ENCODE results near the gene MELTF. TPM values are rescaled to one million over a fixed set of nuclear protein-coding genes. Genes with fewer than 3 reads are reported as not detected.

The MELTF gene
- polyA plus RNA-seq, 3 donors: 2.2 to 15.8 (median 9.7) TPM

DNA sequence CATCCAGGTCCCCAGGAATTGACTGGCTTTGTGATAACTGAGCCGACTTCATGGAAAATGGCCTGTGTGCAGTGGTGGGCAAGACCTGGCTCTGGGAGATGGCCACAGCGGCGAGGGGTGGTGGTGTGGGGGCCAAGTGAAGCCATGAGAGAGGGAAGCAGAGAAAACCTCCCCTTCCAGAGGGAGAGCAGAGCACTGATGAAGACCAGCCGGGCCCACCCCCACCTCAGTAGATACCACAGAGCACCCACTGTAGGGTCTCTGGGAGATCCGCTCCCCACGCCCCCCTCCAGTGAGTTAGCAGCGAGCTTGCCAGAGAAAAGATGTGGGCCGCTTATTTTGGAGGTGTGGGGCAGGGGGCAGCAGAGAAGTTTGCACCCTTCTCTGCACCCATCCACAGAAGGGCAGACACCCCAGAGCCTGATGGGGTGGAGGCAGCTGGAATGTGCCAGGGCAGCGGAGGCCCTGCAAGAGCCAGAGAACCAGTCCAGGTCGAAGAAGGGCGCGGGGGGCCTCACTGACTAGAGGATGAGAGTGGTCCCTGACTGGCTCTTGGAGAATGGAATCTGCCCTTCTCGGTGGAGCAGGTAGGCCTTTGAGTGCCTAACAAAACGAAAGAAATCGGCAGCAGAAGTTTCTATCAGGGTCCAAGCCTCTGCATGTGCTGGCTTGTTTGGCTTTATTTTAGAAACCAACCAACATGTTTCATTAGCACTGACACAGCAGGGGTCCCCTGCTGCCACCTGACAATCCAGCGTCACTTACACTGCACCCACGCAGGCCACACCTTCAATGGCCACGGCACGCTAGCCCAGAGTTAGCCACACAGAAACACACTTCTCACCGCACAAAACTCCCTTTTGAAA is 28.3 kb downstream of the MELTF start:
- WGBS, 3 donors: 93 to 97% (median 93%) methylated on average over 20 of the region's 20 CpGs
- no peak overlapping the region for H3K27ac ChIP-seq (ENCODE audit: low read depth, low read length)

DNA sequence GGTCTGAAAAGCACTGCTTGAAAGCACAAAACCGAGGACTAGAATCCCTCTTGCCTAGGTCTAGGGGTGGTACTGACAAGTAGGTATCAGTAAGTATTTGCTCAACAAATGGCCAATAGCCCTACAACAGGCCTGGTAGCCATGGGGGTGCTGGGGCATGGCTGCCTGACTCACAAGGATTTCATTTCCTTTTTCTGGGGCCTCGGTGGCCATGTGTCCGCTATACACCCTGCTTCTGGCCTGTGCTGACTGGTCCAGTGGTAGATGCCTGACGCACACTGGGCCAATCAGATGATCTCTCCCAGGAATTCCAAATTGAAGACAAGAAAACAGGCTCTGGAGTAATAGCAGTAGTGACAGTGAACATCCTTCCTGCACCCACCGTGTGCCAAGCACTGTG is 29.4 kb downstream of the MELTF start:
- H3K27ac ChIP-seq (ENCODE audit: low read depth, low read length): no peak overlapping the region
- WGBS, 3 donors: 83 to 90% (median 90%) methylated on average over 5 of the region's 5 CpGs

DNA sequence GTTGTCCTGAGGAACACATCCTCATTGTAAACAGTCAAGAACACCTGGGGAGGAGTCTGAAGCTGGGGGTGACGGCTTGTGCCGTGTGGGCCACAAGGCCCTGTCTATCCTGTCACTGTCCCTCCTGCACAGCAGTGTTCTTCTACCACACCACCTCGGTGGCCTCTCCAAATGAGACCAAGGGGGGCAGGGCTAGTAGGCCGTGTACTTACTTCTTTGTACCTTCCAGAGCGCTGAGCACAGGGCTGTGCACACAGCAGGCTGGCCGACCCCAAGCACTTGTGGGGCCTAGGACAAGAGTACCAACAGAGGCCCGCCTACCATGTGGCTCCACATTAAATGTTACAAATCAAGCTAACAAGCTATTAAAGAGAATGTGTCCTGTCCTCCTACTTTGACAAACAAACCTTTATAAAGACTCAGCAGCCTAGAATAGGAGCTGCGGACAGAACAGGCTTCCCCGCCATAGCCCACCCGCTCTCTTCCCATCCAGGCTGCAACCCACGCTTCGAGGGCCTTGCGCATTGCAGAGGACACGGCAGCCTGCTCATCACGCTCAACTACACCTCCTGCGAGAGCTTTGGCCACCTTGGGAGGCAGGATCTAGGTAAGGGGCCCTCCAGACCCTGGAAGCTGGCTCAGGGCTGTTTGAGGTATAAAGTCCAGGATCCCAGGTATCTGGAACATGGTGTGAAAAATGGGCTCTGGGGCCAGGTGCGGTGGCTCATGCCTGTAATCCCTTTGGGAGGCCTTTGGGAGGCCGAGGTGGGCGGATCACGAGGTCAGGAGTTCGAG is 30.5 kb downstream of the MELTF start:
- 87 to 90% (median 89%) methylated on average over 21 of the region's 21 CpGs for WGBS, 3 donors
- H3K27ac ChIP-seq (ENCODE audit: low read depth, low read length): no peak overlapping the region

DNA sequence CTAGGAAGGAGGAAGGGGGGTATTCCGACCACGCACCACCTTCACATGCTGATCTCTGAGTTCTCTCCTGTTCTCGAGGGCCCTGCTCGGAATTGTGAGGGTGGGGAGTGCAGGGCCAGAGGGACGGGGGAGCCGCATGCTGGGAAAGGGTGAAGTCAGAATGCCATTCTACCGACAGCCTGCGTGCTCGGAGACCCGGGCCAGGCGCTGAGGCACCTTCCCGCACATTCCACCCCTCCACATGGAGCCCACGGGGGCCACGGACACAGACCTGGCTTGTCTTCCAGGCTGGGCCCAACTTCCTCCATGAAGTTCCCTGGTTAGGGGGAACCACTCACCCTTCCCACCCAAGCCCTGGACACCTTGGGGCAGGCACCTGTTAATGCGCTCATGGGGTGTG is 32.3 kb downstream of the MELTF start:
- 92 to 94% (median 93%) methylated on average over 15 of the region's 15 CpGs for WGBS, 3 donors
- H3K27ac ChIP-seq (ENCODE audit: low read depth, low read length): no peak overlapping the region

DNA sequence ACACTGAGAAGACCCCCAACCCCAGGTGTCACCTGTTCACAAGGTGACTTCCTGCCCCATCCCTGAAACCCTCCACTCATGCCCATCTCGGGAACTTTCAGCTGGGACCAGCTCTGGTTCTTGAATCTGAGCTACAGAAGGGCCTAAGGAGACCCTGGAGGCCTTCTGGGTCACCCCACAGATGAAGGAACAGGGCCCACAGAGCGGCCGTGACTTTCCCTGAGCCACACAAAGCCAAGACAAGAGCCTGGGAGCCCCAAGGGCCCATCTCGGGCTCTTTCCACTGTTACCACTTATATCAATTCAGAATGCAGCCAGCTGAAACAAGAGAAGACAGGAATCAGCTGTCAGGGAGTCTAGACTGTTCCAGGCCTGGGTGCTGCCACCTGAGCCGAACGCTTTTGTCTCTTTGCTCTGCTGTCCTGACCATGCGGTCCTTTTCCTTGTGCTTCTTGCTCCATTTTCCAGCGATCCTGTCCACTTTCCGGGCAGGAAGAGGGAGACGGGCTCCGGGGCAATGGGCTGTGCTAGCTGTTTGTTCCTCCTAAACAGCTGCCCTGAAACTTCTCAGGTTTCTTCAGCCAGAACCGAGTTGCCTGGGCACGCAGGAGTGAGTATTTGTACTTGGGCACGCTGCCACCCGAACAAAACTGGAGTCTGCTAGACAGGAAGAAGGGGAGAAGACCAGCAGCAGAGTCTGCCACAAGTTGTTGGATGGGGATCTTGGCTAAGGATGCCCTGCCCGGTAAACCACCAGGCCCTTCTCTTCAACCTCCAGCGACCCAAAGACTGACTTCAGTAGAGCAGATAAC is 33.0 kb downstream of the MELTF start:
- no peak overlapping the region for H3K27ac ChIP-seq (ENCODE audit: low read depth, low read length)
- 77 to 84% (median 82%) methylated on average over 17 of the region's 17 CpGs for WGBS, 3 donors

DNA sequence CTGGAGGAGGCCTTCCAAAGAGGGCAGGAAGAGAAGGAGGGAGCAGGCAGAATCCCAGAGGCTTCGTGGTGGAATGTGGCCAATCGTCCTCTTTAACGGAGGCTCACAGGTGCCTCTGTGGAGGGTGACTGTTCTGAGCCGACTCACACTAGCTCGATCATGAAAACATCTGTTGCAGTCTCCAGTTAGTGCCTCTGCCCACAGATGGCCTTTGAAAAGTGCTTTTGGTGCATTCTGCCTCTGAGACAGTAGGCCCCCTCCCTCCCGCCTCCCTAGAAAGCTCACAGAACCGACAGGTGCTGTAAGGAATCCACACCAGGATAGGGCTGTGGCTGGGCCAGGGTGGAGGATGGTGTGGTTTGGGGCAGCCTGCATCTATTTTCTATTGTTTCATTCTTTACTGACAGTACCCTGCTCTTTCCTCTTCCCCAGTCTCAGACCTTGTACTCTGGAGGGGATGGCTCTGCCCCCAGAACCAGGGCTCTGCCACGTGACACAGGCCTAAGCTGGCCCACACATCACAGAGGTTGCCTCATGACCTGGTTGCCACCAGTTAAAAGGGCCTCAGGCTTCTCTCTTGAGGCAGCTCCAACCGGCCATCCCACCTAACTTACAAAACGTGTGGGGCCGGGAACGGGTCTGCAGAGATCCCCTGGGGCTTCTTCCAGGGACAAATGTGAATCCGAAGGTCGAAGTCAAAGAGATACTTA is 33.8 kb downstream of the MELTF start:
- 79 to 83% (median 81%) methylated on average over 14 of the region's 14 CpGs for WGBS, 3 donors
- no peak overlapping the region for H3K27ac ChIP-seq (ENCODE audit: low read depth, low read length)

DNA sequence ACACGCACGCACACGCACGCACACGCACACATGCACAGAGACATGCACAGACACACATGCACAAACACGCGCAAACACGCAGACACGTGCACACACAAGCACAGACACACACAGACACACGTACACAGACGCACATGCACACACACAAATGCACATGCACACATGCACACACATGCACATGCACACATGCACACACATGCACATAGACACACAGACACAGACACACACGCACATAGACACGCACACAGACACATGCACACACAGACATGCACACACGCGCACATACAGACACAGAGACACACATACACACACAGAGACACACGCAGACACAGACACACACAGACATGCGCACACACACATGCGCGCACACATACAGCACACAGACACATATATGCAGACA is 34.6 kb downstream of the MELTF start:
- H3K27ac ChIP-seq (ENCODE audit: low read depth, low read length): no peak overlapping the region
- 90 to 96% (median 93%) methylated on average over 19 of the region's 19 CpGs for WGBS, 3 donors

DNA sequence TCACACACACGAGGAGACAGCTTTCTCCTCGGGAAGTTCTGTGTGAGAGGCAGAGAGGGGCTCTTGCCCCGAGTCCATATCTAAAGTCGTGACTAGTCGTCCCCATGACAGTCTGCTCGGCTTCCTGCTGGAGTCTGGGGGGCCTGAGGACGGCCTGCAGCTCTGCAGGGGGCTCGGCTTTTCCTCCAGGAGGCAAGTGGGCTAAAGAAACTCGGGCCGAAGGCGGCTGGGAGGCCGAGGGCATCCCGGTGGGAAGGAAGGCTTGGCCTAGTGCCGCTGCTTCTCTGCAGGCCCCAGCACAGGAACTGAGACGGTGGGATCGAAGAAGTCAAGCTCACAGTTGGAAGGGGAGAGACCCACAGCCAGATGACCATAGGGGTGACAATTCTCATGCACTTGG is 35.6 kb downstream of the MELTF start:
- 77 to 78% (median 77%) methylated on average over 16 of the region's 16 CpGs for WGBS, 3 donors
- no peak overlapping the region for H3K27ac ChIP-seq (ENCODE audit: low read depth, low read length)

DNA sequence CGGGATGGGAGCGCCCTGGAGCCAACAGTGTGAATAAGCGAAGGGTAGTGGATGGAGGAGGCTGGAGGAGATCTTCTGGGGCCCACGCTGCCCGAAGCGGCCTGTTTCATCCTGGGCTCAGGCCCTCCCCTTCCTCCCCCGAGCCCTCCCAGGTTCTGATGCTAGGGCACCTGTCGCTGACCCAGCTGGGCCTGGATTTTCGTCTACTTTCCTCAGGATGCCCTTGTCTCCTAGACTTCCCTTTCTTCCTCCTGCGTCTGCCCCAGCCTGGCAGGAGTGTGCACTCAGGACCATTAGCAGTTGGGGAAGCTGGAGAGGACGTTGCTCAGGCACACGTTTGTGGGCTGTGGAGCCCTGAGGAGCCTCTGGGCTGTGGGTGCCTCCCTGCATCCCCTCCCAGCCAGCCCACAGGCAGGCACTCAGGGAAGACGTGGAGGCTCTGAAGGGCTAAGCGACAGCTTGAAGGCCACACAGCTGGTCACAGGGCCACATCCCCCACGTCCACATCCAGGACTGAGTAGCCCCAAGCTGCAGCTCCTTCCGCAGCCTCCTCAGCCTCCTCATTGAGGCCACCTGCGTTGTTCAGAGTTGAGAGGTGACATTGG is 37.1 kb downstream of the MELTF start:
- WGBS, 3 donors: 82 to 85% (median 84%) methylated on average over 17 of the region's 17 CpGs
- H3K27ac ChIP-seq (ENCODE audit: low read depth, low read length): no peak overlapping the region

DNA sequence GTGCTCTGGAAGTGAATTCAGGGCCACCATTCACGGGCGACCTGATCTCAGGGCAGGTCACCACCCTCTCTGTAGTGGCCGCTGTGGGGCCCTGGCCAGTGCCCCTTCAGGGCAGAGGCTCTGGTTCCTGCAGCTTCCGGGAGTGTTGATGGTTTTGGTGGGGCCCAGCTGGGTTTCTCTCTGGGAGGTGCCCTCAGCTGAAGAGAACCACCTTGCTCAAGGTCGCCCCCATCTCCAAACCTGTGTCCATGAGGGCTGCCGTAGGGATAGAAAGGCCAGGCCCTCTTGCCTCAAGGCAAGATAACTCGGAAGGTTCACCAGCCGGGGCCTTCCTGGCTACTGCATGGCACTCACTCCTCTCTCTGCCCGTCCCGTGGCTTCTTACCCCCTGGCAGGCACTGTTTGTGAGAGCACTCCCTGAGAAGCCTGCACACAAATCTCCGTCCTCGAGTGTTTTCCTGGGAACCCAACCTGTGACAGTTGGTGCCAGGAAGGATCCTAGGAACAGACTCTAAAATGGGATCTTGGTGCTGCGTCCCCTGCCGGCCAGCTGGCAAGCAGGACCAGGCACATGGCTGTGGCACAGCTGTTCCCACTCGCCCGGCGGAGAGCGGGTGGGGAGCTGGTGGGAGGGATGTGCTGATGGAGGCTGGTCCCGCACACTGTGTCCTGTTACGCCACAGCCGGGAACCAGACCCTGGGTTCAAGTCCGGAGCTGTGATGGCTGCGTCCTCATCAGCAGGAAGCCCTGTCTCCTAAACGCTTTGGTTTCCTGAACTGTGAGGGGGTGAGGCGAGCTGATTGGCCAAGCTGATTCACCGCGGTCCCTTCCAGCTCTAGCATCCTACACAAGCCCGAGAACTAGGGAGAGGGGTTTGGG is 37.8 kb downstream of the MELTF start:
- WGBS, 3 donors: 83 to 89% (median 86%) methylated on average over 28 of the region's 28 CpGs
- H3K27ac ChIP-seq (ENCODE audit: low read depth, low read length): no peak overlapping the region

DNA sequence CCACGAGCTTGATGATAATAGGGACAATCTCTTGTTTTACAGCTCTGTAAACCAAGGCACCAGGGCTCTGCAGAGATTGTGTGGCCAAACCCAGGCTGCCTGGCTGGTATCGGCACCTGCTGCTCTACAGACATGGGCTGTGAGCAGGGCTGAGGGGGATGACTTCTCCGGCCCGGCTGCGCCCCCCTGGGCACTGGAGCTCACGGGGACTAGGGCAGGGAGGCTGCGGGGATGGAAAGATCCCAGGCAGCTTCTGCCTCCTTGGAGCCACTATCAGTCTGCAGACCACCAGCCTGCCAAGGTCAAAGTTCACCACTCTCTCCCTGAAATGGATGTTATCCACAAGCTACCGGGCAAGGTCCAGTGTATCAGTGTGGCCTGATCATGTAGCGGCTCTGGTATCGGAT is 39.0 kb downstream of the MELTF start:
- WGBS, 3 donors: 92 to 96% (median 93%) methylated on average over 10 of the region's 10 CpGs
- no peak overlapping the region for H3K27ac ChIP-seq (ENCODE audit: low read depth, low read length)

DNA sequence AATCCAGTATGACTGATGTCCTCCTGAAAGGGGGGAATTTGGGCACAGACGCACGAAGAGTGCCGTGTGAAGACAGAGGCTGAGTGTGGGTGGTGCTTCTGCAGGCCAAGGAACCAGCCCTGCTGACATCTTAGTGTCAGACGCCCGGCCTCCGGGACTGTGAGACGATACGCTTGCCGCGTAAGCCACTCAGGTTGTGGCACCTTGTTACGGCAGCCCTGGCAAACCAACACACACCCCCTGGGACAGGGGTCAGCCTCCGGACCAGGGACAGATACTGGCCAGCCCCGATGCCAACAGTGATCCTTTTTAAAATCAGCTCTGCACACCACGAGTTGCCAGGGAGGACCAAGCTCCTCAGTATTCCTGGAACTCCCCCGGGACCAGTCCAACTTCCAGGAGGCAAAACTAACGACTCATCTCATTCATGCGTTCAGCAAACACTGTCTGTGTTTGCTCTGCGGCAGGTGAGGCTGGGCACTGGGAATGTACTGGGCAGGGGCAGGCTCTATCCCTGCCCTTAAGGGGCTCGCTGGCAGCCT is 39.8 kb downstream of the MELTF start:
- no peak overlapping the region for H3K27ac ChIP-seq (ENCODE audit: low read depth, low read length)
- 72 to 89% (median 82%) methylated on average over 19 of the region's 19 CpGs for WGBS, 3 donors

DNA sequence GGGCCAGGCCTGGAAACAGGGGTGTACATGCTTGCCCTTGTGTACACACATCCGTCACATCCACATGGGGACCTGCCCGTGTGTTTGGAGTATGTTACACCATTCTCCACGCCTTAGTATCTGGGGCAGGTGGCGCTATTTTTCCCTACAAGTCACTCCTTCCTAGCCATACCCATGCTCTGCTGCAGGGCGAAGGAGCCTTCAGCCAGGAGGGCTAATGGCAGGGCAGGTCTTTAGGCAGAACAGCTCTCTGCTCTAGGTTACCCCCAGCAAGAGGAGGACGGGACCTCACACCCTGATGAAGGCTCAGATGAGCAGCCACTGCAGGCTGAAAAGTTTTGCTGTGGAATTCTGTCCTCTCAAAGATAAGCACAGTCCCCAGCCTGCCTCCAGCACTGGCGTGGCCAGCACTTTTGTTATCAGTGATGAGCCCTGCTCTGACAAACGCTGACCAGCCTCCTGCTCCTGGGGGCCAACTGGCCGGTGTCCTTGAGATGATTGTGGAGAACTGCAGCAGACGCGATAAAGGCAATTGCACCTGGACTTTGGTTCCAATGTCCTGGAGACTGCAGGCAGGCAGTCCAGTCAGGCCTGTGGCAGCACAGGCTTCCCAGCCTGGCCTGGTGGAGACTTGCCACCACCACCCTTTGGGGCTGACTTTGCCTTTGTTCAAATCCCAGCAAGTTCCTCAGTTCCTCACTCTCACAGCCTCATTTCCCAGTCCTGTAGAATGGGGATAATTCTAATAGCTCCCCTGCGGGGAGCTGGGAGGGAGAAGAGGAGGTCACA is 41.2 kb downstream of the MELTF start:
- 32 to 75% (median 70%) methylated on average over 12 of the region's 12 CpGs for WGBS, 3 donors

DNA sequence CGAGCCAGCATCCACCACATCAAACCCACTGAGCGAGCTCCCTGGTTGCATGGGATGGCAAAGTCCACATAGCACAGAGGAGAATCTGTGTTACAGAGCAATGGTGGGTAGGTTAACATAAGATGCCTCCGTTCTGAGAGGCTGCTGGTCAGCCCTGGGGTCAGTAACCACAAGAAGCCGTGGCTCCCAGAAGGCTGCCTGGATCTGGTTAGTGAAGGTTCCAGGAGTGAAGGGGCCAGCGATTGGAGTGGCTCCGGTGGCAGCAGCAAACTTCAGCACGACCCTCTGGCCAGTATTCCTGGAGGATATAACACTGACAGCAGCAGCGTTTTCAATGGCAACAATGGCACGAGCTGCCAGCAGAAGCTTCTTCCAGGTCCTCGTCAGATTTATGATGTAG is 42.6 kb downstream of the MELTF start:
- WGBS, 3 donors: 77 to 91% (median 86%) methylated on average over 10 of the region's 10 CpGs
- H3K27ac ChIP-seq (ENCODE audit: low read depth, low read length): no peak overlapping the region

More for the DNA sequence above, 41.2 kb downstream of the MELTF start:
- H3K27ac ChIP-seq (ENCODE audit: low read depth, low read length): no peak overlapping the region

DNA sequence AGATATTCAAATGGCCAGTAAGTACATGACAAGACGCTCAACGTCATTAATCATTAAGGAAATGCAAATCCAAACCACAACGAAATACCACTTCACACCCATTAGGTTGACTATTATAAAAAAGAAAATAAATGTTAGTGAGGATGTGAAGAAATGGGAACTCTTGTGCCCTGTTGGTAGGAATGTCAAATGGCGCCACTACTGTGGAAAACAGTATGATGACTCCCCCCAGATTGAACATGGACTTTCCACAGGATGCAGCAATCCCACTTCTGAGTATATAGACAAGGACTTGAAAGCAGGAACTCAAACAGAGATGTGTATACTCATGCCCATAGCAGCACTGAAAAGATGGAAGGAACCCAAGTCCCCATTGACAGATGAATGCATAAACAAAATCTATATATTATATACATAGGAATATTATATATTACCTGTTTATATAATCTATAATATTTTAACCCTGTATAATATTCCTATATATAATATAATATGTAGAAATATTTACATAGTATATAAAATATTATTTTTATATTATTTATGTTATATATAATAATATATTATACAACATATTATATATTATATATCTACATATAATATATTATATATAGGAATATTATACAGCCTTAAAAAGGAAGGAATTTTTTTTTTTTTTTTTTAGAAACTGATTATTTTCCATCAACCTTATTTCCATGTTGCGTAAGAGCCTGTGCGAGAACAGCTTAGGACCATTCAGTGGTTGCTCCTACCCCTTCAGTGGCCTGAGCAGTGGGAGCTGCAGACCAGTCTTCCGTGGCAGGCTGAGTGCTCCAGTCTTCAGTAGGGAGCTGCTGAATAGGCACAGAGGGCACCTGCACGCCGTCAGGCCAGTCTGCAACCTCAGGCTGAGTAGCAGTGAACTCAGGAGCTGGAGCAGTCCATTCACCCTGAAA is 43.4 kb downstream of the MELTF start:
- no peak overlapping the region for H3K27ac ChIP-seq (ENCODE audit: low read depth, low read length)
- WGBS, 3 donors: 91 to 93% (median 93%) methylated on average over 9 of the region's 9 CpGs

Data from adipose tissue (tissue), 3 donors.